ENCODE results near the gene TIMM23. TPM values are rescaled to one million over a fixed set of nuclear protein-coding genes. Genes with fewer than 3 reads are reported as not detected.
A peak's percentile ranks its signal among the peaks of the same experiment; 100 is the strongest.
"Not testable (repeated sequence)": the region's sequence is repeated elsewhere in the genome, so short reads cannot be mapped to it uniquely, and the experiment has no call there.

The TIMM23 gene
- total RNA-seq, 1 experiment from 2014 or later, result 145 TPM

DNA sequence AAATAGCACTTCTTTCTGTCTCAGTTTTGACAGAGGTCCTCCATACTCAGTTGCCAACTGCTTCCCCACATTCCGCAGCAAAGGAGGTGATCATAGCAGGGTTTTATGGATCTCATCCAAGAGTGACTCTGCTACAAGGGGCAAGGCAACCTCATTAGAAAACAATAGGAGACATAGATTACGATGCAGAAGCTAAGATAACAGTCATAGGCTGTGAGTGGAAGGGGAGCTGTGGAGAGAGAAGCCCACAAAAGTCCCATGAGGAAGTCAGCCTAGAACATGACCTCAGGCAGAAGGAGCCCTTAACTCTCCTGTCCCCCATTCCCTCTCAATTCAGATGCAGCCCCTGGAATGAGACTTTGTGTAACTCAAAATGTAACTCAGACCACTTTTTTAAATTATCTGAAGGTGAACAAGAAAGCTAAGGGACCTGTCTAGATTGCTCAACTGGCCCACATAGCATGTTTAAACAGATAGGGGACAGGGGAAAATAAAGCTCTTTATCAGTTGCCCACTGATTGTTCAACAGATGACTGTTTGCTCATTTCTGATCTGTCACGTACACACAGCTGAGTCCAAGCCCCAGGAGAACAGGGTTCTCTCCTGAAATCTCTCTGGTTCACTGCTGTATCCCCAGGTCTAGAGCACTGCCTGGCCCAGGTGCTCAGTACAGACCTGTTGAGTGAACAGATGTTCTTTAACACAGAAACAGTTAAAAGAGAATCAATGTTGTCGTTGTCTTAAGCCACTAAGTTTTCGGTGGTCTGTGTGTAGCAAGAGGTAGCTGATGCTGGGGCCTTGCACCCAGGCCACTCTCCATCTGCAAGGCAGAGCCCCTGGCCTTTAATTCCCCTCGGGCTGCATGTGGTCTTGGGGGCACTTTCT is 59.6 kb downstream of the TIMM23 start:
- Histone ChIP-seq H3K9me3 (no peaks in the 10 kb centered on the region), H3K27me3 (no peaks in the 10 kb centered on the region), H3K36me3 (peaks cover 13% of the 10 kb centered on the region), H3K4me3 (no peak overlapping the region)
- no peak for DNase-seq

GRCh38 chr10:46033602-46034011 is 61.3 kb downstream of the TIMM23 start:
- peaks cover 4% of the 10 kb centered on the region; the same call in 1 of the 2 replicates for H3K36me3 ChIP-seq
- DNase-seq, result peak; percentile 82

DNA sequence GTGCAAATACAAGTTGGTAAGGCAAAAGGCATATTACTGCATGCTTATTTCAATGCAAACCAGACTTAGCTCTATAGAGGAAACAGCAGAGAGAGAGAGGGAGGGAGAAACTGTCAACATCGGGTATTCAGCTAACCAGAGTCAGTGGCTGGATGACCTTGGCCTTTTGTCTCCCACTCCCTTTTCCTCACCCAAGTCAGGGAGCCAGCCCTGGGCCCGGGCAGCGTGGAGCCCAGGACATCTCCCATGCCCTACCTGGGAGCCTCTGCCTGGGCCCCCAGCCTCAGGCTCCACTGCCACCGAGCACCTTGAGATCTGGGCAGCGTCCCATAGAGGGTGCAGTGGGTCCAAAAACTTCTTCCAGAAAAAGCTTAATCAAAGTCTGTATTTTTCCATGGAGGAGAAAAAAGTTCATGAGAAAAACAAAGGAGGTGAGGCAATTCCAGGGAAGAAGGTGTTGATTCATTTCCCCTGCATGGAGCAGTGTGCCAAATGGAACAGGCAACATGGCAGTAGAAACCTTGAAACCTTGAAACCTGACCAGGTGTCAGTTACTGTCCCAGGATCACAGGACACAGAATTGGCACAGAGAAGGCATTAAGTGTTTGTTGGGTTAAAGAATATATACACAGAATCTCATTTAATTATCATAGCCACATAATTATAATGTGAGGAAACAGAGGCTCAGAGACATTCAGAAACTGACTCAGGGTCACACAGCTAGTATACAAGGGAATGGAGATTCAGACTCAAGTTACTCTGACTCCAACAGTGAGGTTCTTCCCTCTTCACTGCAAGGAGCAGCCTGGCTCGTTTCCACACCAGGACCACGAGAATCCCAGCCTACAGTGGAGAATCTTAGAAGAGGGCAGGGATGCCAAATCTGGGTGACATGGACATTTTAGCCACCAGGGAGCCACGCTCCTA is 63.9 kb downstream of the TIMM23 start:
- DNase-seq, result no peak
- no peaks in the 10 kb centered on the region for H3K36me3 ChIP-seq
- no peak overlapping the region for H3K4me3 ChIP-seq
- H3K9me3 ChIP-seq, result no peaks in the 10 kb centered on the region
- H3K27me3 ChIP-seq, result no peaks in the 10 kb centered on the region

More at GRCh38 chr10:46033602-46034011, 61.3 kb downstream of the TIMM23 start:
- H3K4me3 ChIP-seq, result no peak overlapping the region
- no peaks in the 10 kb centered on the region for H3K9me3 ChIP-seq
- H3K27me3 ChIP-seq, result no peaks in the 10 kb centered on the region

DNA sequence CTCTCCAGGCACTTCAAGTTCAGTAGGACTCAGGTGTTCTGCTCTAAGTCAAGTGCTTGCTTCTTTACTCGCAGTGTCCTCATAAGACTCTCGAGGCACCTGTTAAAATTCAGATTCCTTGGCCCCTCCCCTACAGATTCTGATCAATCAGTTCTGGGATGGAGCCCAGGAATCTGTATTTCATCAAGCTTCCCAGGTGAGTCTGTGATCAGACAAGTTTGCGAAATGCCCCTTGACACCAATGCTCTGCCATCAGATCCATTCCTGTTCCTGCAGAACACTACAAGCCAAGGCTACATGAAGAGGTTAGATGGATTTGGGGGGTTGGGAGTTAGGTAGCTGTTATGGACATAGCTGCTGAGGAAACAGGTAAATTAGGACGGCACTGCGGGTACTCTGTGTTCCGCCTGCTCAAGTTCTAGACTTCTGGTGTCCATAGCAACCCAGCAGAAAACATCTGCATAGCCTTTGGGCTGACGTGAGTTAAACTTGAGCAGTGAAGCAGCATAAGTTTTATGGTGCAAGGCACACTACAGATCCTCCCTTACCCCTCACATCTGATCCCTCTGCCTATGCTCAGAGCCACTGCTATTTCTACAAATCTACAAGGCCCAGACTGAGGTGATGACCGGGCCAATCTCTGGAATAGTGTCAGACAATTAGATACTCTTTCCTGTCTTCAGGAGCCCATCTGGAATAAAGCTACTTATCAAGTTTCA is 65.0 kb downstream of the TIMM23 start:
- Histone ChIP-seq H3K36me3 (no peaks in the 10 kb centered on the region), H3K4me3 (no peak overlapping the region), H3K9me3 (no peaks in the 10 kb centered on the region), H3K27me3 (no peaks in the 10 kb centered on the region)
- DNase-seq, result no peak

GRCh38 chr10:46040004-46040403 is 67.7 kb downstream of the TIMM23 start:
- Histone ChIP-seq H3K4me3 (no peak overlapping the region), H3K9me3 (no peaks in the 10 kb centered on the region), H3K27me3 (no peaks in the 10 kb centered on the region), H3K36me3 (no peaks in the 10 kb centered on the region)
- DNase-seq, result no peak

DNA sequence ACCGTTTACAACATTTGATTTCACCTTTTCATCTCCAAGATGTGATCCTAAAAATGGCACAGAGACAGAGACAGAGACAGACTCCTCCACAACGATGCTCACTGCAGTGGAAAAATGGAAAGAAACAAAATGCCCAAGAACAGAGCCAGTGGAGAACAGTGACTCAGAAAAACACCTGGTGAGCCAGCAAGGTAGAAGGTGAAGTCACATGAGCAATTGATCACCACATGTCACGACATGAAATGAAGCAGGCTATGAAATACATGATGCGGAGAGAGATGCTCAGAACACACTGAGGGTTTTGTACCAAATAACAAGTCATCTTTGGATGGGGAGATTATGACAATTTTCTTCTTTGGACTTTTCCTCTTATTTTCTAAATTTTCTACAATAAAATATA is 70.2 kb downstream of the TIMM23 start:
- Histone ChIP-seq H3K9me3 (no peaks in the 10 kb centered on the region), H3K27me3 (no peaks in the 10 kb centered on the region), H3K4me3 (no peak overlapping the region), H3K36me3 (no peaks in the 10 kb centered on the region)
- DNase-seq, result no peak

DNA sequence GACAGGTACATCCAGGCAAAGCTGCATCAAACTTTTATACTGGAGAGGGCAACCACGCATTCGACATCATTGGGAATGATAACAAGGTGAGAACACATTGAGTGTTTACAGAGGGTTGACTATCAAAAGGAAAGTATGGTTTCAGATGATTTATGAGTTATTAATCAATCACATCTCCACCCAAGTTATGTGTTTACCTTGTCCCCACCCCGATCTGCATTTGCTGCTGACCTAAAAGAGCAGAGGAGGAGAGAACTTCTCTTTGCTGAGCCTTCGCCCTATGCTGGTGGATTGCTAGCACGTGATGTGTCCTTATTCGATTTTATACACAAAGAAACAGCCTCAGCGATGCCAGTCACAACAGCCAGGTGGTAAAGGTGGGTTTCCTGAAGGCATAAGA is 74.0 kb downstream of the TIMM23 start, which contains the start of gene MSMB:
TSS of gene MSMB (minus strand) at position 9 of the 400 bp plus-strand sequence. CDS start 32 bp downstream, outside the sequence.
- Histone ChIP-seq H3K9me3 (no peaks in the 10 kb centered on the region), H3K27me3 (no peaks in the 10 kb centered on the region), H3K36me3 (no peaks in the 10 kb centered on the region), H3K4me3 (no peak within 1 kb of the TSS)
- no peak for DNase-seq

- no peak for DNase-seq
- no peaks in the 10 kb centered on the region for H3K27me3 ChIP-seq
- no peak overlapping the region for H3K4me3 ChIP-seq
- no peaks in the 10 kb centered on the region for H3K9me3 ChIP-seq
- H3K36me3 ChIP-seq, result no peaks in the 10 kb centered on the region
These were observed 75.9 kb downstream of the TIMM23 start for GRCh38 chr10:46048152-46048551.

DNA sequence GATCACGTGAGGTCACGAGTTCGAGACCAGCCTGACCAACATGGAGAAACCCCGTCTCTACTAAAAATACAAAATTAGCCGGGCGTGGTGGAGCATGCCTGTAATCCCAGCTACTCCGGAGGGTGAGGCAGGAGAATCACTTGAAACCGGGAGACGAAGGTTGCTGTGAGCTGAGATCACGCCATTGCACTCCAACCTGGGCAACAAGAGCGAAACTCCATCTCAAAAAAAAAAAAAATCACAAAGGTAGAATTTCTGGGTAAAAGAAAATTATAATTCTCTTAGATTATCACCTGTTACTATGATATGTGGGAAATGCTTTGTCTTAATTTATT is 77.2 kb downstream of the TIMM23 start:
- not testable (repeated sequence) for H3K4me3 ChIP-seq, DNase-seq, H3K27me3 ChIP-seq, H3K36me3 ChIP-seq, H3K9me3 ChIP-seq

- H3K4me3 ChIP-seq, result no peak overlapping the region
- no peak for DNase-seq
- H3K27me3 ChIP-seq, result no peaks in the 10 kb centered on the region
- no peaks in the 10 kb centered on the region for H3K9me3 ChIP-seq
- no peaks in the 10 kb centered on the region for H3K36me3 ChIP-seq
These were observed 78.8 kb downstream of the TIMM23 start for GRCh38 chr10:46050941-46051623.

DNA sequence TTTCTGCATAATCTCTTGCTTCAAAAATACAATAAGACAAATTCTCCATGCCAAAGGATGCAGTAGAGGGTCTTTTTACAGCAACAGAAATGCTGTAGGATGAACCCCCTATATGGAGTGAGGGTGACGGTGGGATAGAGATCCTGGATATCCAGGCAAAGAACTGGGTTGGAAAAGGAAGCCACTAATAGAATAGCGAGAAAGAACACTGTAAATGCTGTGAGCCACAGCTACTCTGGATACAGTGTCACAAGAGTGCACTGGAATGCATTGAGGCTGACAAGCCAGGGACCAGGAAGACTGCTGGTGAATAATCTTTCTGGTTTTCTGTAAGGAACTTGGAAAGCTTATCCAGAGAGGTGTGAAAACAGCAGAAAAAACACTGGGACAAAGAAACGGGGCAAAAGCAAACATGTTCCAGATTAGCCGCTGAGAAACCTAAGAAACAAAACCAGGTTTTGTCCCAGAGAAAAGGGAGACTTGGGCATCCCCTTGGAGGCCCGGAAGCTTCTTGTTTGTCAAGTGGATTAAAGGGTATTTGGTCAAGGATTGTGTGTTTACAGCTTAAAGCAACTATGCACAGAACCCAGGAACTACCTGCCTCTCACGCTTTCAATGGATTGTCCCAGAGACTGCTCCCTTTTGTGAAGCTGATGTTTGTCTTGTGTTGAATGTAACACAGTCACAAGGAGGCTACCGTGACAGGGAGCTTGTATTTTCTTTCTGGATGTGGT is 79.9 kb downstream of the TIMM23 start:
- no peaks in the 10 kb centered on the region for H3K27me3 ChIP-seq
- no peaks in the 10 kb centered on the region for H3K9me3 ChIP-seq
- no peaks in the 10 kb centered on the region for H3K36me3 ChIP-seq
- DNase-seq, result no peak
- no peak overlapping the region for H3K4me3 ChIP-seq

GRCh38 chr10:46052791-46053375 is 80.6 kb downstream of the TIMM23 start:
- no peaks in the 10 kb centered on the region for H3K27me3 ChIP-seq
- H3K36me3 ChIP-seq, result no peaks in the 10 kb centered on the region
- H3K9me3 ChIP-seq, result no peaks in the 10 kb centered on the region
- H3K4me3 ChIP-seq, result no peak overlapping the region
- DNase-seq, result no peak

Measured in MG63 (cell line).